Brain microvascular endothelial cell (primary cell): ENCODE measurements around the gene DLG2.
A peak's percentile ranks its signal among the peaks of the same experiment; 100 is the strongest.

Experiments
- DNase-seq: peaks from one replicate; pipeline ENCODE4 v3.0.0-alpha.2; 2020
- H3K27ac ChIP-seq: fragments of 250-450 bp; sonication (Bioruptor Pico); 2 replicates; pipeline ENCODE4 v1.5.1; 2020; ENCODE audit warnings: mild to moderate bottlenecking, moderate library complexity
- H3K27me3 ChIP-seq: fragments of 250-450 bp; sonication (Bioruptor Pico); replicated peaks from 2 replicates; pipeline ENCODE4 v1.5.1; 2020; ENCODE audit warnings: mild to moderate bottlenecking
- H3K36me3 ChIP-seq: fragments of 250-450 bp; sonication (Bioruptor Pico); replicated peaks from 2 replicates; pipeline ENCODE4 v1.5.1; 2020; ENCODE audit warnings: mild to moderate bottlenecking
- H3K4me3 ChIP-seq: 2 replicates; pipeline ENCODE4 v1.5.1; 2011; ENCODE audit warnings: low read depth, mild to moderate bottlenecking, control low read depth, low read length, moderate library complexity
- in situ Hi-C: cut with HindIII; loops from 2 replicates; pipeline ENCODE4 v1.10.0; 2017; ENCODE audit warnings: low sequenced_read_pairs, low pct_ligation_motif_present
- TF ChIP-seq, protein P1 (sequence below): IDR thresholded peaks from 2 replicates; pipeline ENCODE4 v1.5.1; 2011; ENCODE audit warnings: low read depth, mild to moderate bottlenecking, moderate library complexity, low read length, control low read depth, inconsistent platforms; ENCODE audit errors: missing control alignments

Gene DLG2

DNA sequence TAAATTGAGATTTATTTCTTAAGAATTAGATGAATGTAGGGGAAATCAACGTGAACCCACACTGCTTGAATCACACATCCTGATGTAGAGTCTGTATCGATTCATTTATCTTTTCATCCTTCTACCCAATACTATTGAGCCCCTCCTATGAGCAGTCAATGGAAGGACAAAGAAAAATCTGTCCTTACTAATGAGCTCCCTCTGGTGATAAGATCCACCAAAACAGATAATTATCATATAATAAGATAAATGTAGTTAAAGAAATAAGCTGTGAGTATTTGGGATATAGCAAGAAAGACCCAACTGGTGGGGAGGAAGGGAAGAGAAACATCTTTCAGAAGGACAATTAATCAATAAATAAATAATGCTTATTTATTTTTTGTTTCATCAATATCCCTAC lies 1955.9 kb downstream of the DLG2 start:
- in situ Hi-C loops = no loop called here
- DNase-seq = no peak
- no peak overlapping the region for H3K27ac ChIP-seq
- H3K36me3 ChIP-seq = no peaks in the 10 kb centered on the region
- TF ChIP-seq, protein P1, sequence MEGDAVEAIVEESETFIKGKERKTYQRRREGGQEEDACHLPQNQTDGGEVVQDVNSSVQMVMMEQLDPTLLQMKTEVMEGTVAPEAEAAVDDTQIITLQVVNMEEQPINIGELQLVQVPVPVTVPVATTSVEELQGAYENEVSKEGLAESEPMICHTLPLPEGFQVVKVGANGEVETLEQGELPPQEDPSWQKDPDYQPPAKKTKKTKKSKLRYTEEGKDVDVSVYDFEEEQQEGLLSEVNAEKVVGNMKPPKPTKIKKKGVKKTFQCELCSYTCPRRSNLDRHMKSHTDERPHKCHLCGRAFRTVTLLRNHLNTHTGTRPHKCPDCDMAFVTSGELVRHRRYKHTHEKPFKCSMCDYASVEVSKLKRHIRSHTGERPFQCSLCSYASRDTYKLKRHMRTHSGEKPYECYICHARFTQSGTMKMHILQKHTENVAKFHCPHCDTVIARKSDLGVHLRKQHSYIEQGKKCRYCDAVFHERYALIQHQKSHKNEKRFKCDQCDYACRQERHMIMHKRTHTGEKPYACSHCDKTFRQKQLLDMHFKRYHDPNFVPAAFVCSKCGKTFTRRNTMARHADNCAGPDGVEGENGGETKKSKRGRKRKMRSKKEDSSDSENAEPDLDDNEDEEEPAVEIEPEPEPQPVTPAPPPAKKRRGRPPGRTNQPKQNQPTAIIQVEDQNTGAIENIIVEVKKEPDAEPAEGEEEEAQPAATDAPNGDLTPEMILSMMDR = no peak
- no peaks in the 10 kb centered on the region for H3K27me3 ChIP-seq
- no peak overlapping the region for H3K4me3 ChIP-seq

DNA sequence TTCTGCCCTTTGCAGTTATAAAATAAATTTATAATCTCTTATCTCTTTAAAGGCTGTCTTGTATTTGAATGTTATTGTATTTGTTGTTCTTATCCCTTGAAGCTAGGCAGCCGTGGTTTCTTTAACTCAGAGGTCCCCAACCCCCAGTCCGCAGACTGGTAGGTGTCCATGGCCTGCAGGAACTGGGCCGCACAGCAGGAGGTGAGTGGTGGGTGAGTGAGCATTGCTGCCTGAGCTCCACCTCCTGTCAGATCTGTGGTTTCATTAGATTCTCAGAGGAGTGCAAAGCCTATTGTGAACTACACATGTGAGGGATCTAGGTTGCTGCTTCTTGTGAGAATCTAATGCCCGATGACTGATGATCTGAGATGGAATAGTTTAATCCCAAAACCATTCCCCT lies 1961.0 kb downstream of the DLG2 start:
- DNase-seq = peak; percentile 50
- no peaks in the 10 kb centered on the region for H3K36me3 ChIP-seq
- TF ChIP-seq, protein P1 = no peak

DNA sequence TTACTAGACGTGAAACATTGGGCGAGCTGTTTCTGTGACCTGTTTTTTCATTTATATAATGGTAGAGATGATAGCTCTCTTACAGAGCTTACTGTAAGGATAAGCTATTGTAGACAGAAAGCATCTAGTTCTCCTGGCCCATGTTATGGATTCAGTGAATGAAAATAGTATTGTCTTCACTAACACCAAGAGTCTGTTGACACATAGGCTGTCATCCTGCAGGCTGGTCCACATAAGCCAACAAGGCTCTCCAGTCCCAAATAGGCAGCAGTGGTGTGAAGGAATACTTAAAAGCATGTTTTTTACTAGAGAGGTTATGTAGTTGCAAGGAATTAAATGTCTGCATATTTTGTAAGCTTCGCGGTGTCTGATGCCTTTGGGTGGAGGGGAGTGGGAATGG lies 1963.2 kb downstream of the DLG2 start:
- H3K36me3 ChIP-seq = no peaks in the 10 kb centered on the region
- H3K4me3 ChIP-seq = no peak overlapping the region
- no peaks in the 10 kb centered on the region for H3K27me3 ChIP-seq
- no peak for DNase-seq
- TF ChIP-seq, protein P1 = no peak
- no peak overlapping the region for H3K27ac ChIP-seq
- in situ Hi-C loops = no loop called here

More for the DNA sequence above, 1961.0 kb downstream of the DLG2 start:
- in situ Hi-C loops = no loop called here
- H3K27me3 ChIP-seq = no peaks in the 10 kb centered on the region
- no peak overlapping the region for H3K27ac ChIP-seq
- no peak overlapping the region for H3K4me3 ChIP-seq

DNA sequence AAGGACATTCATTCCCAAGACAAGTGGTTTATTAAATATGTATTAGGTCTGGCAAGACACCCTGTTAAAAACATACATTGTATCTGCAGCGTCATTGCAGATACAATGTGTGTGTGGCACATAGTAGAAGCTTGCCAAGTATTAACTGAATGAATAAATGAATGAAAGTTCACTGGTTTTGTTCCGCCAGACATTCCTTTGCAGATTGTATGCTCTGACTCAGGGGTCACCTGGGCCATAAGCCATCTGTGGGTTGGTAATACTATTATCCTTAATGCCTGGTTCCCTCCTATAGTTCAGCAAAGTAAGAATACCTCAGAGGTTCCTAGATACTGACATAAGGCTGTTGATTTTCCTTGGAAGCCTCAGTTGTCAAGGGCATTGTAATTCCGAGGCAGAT lies 1963.7 kb downstream of the DLG2 start:
- no peak overlapping the region for H3K27ac ChIP-seq
- H3K27me3 ChIP-seq = no peaks in the 10 kb centered on the region
- peak; percentile 12 for DNase-seq
- TF ChIP-seq, protein P1 = no peak
- H3K4me3 ChIP-seq = no peak overlapping the region
- H3K36me3 ChIP-seq = no peaks in the 10 kb centered on the region
- in situ Hi-C loops = no loop called here

DNA sequence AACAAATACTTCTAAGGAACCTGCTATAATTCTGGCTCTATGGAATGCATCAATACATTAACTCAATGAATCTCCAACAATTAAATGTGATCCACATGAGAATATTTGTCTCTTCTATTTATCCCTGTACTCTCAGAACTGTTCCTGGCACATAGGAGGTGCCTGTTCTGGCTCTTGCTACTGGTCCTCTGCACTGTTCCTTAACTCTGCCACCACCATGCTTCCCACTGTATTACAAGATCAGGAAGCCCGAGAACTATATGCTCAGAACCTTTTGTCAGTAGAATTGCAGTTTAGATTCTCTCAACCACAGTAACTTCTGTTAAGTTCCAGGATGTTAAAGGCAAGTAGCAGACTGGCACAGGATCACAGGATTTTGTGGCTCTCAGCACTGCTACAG lies 1964.7 kb downstream of the DLG2 start:
- no peaks in the 10 kb centered on the region for H3K36me3 ChIP-seq
- H3K27me3 ChIP-seq = no peaks in the 10 kb centered on the region
- in situ Hi-C loops = no loop called here
- no peak overlapping the region for H3K4me3 ChIP-seq
- no peak overlapping the region for H3K27ac ChIP-seq
- no peak for DNase-seq
- TF ChIP-seq, protein P1 = no peak
